H1 (cell line): Measurements from ENCODE around the gene ARL5C.

Experiments
- PHF8 ChIP-seq: fragments of 200-600 bp; sonication (generic); conservative IDR thresholded peaks from 2 replicates; pipeline ENCODE4 v1.7.1; 2012; ENCODE audit warnings: low read depth, mild to moderate bottlenecking, inconsistent platforms, low read length, moderate library complexity
- RNF2 ChIP-seq: fragments of 200-900, 300-1000 bp; sonication (generic); IDR thresholded peaks from 2 replicates; pipeline ENCODE4 v1.7.1; 2016; ENCODE audit warnings: borderline replicate concordance, low read depth, mild to moderate bottlenecking, antibody characterized with exemption, low read length; ENCODE audit not compliant: poor library complexity, severe bottlenecking; ENCODE audit errors: missing control alignments
- SP1 ChIP-seq: IDR thresholded peaks from 2 replicates; pipeline ENCODE4 v1.6.1; 2011; ENCODE audit warnings: low read depth, low read length
- TF ChIP-seq, protein P1 (sequence below), 3 experiments: IDR thresholded peaks; 1 replicate in 2 of 3; 2 replicates in 1 of 3; pipeline versions ENCODE4 v1.5.1 to v1.6.1; 2011; ENCODE audit warnings: low read length in 3 of 3, mild to moderate bottlenecking in 3 of 3, inconsistent platforms in 2 of 3, low read depth in 1 of 3, moderate library complexity in 1 of 3; ENCODE audit not compliant: insufficient read depth in 1 of 3; ENCODE audit errors: control extremely low read depth in 1 of 3

DNA sequence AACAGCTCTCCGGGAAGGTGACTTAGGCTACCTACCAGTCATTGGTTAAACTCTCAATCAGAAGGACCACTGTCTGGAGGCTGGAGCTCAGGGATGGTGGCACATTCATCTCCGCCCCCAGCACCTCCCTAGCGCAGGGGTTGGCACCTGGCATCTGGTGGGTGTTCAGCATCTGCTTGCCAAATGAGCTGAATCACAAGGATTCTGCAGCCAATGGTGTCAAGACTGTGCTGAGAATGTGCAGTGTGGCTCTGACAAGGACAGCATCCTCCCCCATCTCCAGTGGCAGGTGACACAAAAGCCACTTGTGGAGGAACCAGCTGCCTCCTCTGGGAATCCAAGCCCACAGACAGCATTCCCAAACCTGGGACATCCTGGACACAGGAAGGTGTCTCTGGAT, 49.7 kb downstream of the ARL5C start:
- TF ChIP-seq, protein P1, sequence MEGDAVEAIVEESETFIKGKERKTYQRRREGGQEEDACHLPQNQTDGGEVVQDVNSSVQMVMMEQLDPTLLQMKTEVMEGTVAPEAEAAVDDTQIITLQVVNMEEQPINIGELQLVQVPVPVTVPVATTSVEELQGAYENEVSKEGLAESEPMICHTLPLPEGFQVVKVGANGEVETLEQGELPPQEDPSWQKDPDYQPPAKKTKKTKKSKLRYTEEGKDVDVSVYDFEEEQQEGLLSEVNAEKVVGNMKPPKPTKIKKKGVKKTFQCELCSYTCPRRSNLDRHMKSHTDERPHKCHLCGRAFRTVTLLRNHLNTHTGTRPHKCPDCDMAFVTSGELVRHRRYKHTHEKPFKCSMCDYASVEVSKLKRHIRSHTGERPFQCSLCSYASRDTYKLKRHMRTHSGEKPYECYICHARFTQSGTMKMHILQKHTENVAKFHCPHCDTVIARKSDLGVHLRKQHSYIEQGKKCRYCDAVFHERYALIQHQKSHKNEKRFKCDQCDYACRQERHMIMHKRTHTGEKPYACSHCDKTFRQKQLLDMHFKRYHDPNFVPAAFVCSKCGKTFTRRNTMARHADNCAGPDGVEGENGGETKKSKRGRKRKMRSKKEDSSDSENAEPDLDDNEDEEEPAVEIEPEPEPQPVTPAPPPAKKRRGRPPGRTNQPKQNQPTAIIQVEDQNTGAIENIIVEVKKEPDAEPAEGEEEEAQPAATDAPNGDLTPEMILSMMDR (IDR thresholded peaks at IDR 0.05; ENCODE audit: control extremely low read depth in 1 of 3, insufficient read depth in 1 of 3, low read depth in 1 of 3, low read length in 3 of 3), result no peak
- TF ChIP-seq PHF8, result no peak
- no peak for TF ChIP-seq RNF2
- TF ChIP-seq SP1, result no peak
